IMR-90 (cell line): ENCODE results near the gene SEPTIN2.

ENCODE experiments used
- POLR2A ChIP-seq: IDR thresholded peaks from 2 replicates; pipeline ENCODE4 v1.6.1; 2012; ENCODE audit warnings: mild to moderate bottlenecking, low read depth, low read length
- RAD21 ChIP-seq: IDR thresholded peaks from 2 replicates; pipeline ENCODE4 v1.6.1; 2012; ENCODE audit warnings: low read length, improper control_type of control experiment
- TF ChIP-seq, protein P1 (sequence below): conservative IDR thresholded peaks from 2 replicates; pipeline ENCODE4 v1.5.1; 2012; ENCODE audit warnings: mild to moderate bottlenecking, low read depth, low read length, improper control_type of control experiment

DNA sequence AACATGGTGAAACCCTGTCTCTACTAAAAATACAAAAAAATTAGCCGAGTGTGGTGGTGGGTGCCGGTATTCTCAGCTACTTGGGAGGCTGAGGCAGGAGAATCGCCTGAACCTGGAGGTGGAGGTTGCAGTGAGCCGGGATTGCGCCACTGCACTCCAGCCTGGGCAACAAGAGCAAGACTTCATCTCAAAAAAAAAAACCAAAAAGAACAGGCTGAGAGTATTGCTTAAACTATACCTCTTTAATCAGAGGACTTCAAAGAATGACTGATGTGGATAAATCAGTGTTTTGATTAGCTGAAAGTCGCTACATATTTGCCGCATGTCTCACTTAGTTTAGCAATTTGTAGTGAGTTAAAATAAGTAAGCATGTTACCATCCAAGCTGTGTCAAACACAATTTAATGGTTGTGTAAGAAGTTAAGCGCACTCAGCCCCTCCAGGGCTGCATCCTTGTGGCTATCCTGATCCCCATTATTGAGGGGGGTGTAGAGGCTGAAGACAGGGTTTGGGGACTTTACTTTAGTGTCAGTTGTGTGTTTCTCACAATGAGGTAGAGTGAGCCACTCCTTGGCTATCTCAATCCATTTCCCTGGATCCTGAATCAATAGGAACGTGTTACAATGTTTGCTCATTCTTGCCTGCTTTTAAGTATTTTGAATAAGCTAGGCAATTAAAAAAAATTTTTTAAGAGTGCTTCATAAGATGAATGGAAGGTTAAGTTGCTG, 29.4 kb downstream of the SEPTIN2 start:
- TF ChIP-seq, protein P1, sequence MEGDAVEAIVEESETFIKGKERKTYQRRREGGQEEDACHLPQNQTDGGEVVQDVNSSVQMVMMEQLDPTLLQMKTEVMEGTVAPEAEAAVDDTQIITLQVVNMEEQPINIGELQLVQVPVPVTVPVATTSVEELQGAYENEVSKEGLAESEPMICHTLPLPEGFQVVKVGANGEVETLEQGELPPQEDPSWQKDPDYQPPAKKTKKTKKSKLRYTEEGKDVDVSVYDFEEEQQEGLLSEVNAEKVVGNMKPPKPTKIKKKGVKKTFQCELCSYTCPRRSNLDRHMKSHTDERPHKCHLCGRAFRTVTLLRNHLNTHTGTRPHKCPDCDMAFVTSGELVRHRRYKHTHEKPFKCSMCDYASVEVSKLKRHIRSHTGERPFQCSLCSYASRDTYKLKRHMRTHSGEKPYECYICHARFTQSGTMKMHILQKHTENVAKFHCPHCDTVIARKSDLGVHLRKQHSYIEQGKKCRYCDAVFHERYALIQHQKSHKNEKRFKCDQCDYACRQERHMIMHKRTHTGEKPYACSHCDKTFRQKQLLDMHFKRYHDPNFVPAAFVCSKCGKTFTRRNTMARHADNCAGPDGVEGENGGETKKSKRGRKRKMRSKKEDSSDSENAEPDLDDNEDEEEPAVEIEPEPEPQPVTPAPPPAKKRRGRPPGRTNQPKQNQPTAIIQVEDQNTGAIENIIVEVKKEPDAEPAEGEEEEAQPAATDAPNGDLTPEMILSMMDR: no peak
- no peak for TF ChIP-seq POLR2A
- no peak for TF ChIP-seq RAD21
